ENCODE measurements around the gene RRAGD.
A peak's percentile ranks its signal among the peaks of the same experiment; 100 is the strongest.

Gene RRAGD

DNA sequence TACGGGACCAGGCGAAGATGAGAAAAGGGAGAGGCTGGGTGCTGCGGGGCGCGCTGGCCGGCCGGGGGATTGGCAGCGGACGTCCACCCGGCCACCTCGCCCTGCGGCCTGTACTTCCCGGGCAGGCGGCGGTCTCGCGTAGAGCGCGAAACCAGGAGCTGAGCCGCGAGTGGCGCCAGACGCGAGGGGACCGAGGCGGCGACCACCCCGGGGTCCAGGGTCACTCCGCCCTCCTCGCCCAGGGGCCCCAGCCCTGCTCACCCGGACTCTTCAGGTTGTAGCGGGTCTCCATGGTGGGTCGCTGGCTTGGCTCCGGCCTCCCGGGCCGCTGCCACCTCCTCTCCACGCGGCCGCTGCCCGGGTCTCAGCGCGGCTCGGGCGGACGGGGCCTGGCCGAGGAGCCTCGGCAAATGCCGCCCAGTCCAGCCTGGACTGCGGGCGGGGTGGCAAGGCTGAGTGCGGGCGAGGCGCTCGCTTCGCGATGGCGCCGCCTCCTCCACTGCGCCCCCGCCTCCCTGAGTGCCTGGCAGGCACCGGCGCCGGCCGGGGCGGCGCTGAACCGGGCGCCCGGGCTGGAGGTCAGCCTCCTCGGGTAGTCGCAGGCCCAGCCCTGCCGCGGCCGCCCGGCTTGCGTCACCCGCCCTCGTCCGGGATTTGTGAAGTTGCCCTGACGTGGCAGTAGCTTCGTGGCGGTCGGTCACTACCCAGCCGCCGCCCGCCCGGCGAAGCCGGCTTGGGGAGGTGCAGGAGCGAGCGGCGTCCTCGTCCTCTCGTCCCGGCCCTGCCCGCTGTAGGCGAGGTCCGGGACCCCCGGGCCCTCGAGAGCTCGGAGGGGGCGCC is 59.6 kb downstream of the RRAGD start, which contains the start of gene UBE2J1:
Gene UBE2J1, minus strand, starts transcription at position 445 of the 840 bp plus-strand sequence. Its CDS starts 153 bp downstream, at position 292.
- peak; percentile 92 for DNase-seq (ENCODE audit: low read depth)
- peak within 1 kb of the TSS; percentile 77 for H3K4me3 ChIP-seq (ENCODE audit: control insufficient read depth, low read depth, low read length)
- no peak for TF ChIP-seq CTCF (conservative IDR thresholded peaks at IDR 0.05; ENCODE audit: control insufficient read depth, insufficient read depth, low read depth, low read length)

GRCh38 chr6:89351671-89352277 is 60.3 kb downstream of the RRAGD start:
- no peak for DNase-seq (ENCODE audit: low read depth)
- no peak for TF ChIP-seq CTCF (conservative IDR thresholded peaks at IDR 0.05; ENCODE audit: control insufficient read depth, insufficient read depth, low read depth, low read length)
- peak overlapping the region; percentile 77 for H3K4me3 ChIP-seq (ENCODE audit: control insufficient read depth, low read depth, low read length)

GRCh38 chr6:89350281-89350966 is 61.6 kb downstream of the RRAGD start:
- DNase-seq (ENCODE audit: low read depth): no peak
- no peak for TF ChIP-seq CTCF (conservative IDR thresholded peaks at IDR 0.05; ENCODE audit: control insufficient read depth, insufficient read depth, low read depth, low read length)
- H3K4me3 ChIP-seq (ENCODE audit: control insufficient read depth, low read depth, low read length): peak overlapping the region; percentile 77

GRCh38 chr6:89348372-89348771 is 63.7 kb downstream of the RRAGD start:
- no peak overlapping the region for H3K4me3 ChIP-seq (ENCODE audit: control insufficient read depth, low read depth, low read length)
- no peak for TF ChIP-seq CTCF (conservative IDR thresholded peaks at IDR 0.05; ENCODE audit: control insufficient read depth, insufficient read depth, low read depth, low read length)
- no peak for DNase-seq (ENCODE audit: low read depth)

DNA sequence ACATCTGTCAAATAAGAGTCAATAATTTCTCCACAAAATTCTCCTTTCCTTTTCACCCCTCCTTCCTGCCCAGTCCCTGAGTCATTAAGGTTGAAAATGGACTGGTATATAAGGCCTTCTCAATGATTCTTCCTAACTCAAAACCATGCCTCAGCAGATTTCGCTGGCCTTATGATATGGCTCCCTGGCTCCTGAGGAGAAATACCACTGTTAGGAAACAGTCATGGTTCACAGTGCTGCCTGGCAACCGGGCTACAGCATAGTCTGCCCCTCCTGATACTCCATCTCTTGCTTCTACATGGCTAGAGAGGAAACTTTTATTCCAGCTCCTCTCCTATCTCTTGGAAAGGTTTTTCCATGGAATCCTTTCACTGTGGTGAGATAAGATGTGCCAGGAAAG is 64.2 kb downstream of the RRAGD start:
- no peak for DNase-seq (ENCODE audit: low read depth)
- no peak for TF ChIP-seq CTCF (conservative IDR thresholded peaks at IDR 0.05; ENCODE audit: control insufficient read depth, insufficient read depth, low read depth, low read length)
- H3K4me3 ChIP-seq (ENCODE audit: control insufficient read depth, low read depth, low read length): no peak overlapping the region

GRCh38 chr6:89346433-89346832 is 65.6 kb downstream of the RRAGD start:
- no peak for DNase-seq (ENCODE audit: low read depth)
- no peak overlapping the region for H3K4me3 ChIP-seq (ENCODE audit: control insufficient read depth, low read depth, low read length)
- no peak for TF ChIP-seq CTCF (conservative IDR thresholded peaks at IDR 0.05; ENCODE audit: control insufficient read depth, insufficient read depth, low read depth, low read length)

All from fibroblast of mammary gland (primary cell).